IMR-90 (cell line): ENCODE data around the gene CELF6. TPM values are rescaled to one million over a fixed set of nuclear protein-coding genes. Genes with fewer than 3 reads are reported as not detected.

Experiments used
- ATAC-seq: fragments of 200-7000 bp; cut with Tn5 transposase; 2 replicates; pipeline ENCODE4 v1.9.1; 2020; ENCODE audit warnings: low read depth, mild to moderate bottlenecking, moderate library complexity
- BruUV-seq: library from RNA; stranded (reverse); fragments of 400-500 nt; replicated peaks from 2 replicates; lab custom pipeline; 2021; lab: Mats Ljungman, UMichigan
- CTCF ChIA-PET: fragments of 300-600 bp; formaldehyde crosslinking; extraction: SDS; loops from one replicate; lab custom pipeline; 2021; ENCODE audit warnings: antibody characterized with exemption; lab: Yijun Ruan, JAX
- POLR2A ChIA-PET: fragments of 300-600 bp; sonication (Branson Sonifier 250); formaldehyde crosslinking; loops from one replicate; lab custom pipeline; 2022; ENCODE audit warnings: antibody characterized with exemption; ENCODE audit not compliant: unreplicated experiment; lab: Charles Lee
- DNase-seq: peaks from one replicate; pipeline ENCODE4 v3.0.0; 2013
- H2AFZ ChIP-seq: replicated peaks from 2 replicates; pipeline ENCODE3; 2013; ENCODE audit warnings: low read length, mild to moderate bottlenecking; ENCODE audit not compliant: poor library complexity
- H2AK5ac ChIP-seq: 2 replicates; pipeline ENCODE4 v1.6.1; 2013; ENCODE audit warnings: low read depth, low read length, inconsistent platforms
- H2AK9ac ChIP-seq: replicated peaks from 2 replicates; pipeline ENCODE3; 2013; ENCODE audit warnings: mild to moderate bottlenecking, low read depth, low read length, moderate library complexity; ENCODE audit not compliant: poor library complexity
- H2BK120ac ChIP-seq: 2 replicates; pipeline ENCODE4 v1.6.1; 2013; ENCODE audit warnings: low read depth, low read length, inconsistent platforms
- H2BK15ac ChIP-seq: 3 replicates; pipeline ENCODE4 v1.6.1; 2013; ENCODE audit warnings: low read depth, low read length, inconsistent platforms
- H2BK20ac ChIP-seq: 2 replicates; pipeline ENCODE4 v1.6.1; 2013; ENCODE audit warnings: low read depth, mild to moderate bottlenecking, inconsistent platforms, low read length, moderate library complexity
- H2BK5ac ChIP-seq: 2 replicates; pipeline ENCODE4 v1.6.1; 2013; ENCODE audit warnings: mild to moderate bottlenecking, low read depth, low read length, inconsistent platforms; ENCODE audit not compliant: poor library complexity, severe bottlenecking
- H3K14ac ChIP-seq: replicated peaks from 2 replicates; pipeline ENCODE4 v1.6.1; 2013; ENCODE audit warnings: low read depth, low read length, inconsistent platforms
- H3K18ac ChIP-seq: 2 replicates; pipeline ENCODE4 v1.6.1; 2013; ENCODE audit warnings: low read depth, low read length, control low read depth
- H3K23ac ChIP-seq: 2 replicates; pipeline ENCODE4 v1.6.1; 2013; ENCODE audit warnings: low read depth, low read length, inconsistent platforms
- H3K27ac ChIP-seq: 2 replicates; pipeline ENCODE4 v1.5.1; 2013; ENCODE audit warnings: mild to moderate bottlenecking, control low read depth, low read length; ENCODE audit not compliant: insufficient read depth
- H3K27me3 ChIP-seq: 2 replicates; pipeline ENCODE4 v1.6.1; 2013; ENCODE audit warnings: low read length; ENCODE audit not compliant: control insufficient read depth, insufficient read depth
- H3K36me3 ChIP-seq: 2 replicates; pipeline ENCODE4 v1.6.1; 2013; ENCODE audit warnings: low read length, mixed read lengths; ENCODE audit not compliant: control insufficient read depth, insufficient read depth
- H3K4ac ChIP-seq: 2 replicates; pipeline ENCODE4 v1.6.1; 2013; ENCODE audit warnings: low read depth, low read length, inconsistent platforms
- H3K4me1 ChIP-seq: 2 replicates; pipeline ENCODE4 v1.6.1; 2013; ENCODE audit warnings: low read length, mixed read lengths; ENCODE audit not compliant: control insufficient read depth, insufficient read depth
- H3K4me2 ChIP-seq: 2 replicates; pipeline ENCODE4 v1.6.1; 2013; ENCODE audit warnings: low read depth, mild to moderate bottlenecking, control low read depth, low read length, moderate library complexity
- H3K4me3 ChIP-seq: 2 replicates; pipeline ENCODE4 v1.5.1; 2013; ENCODE audit warnings: low read depth, mild to moderate bottlenecking, control low read depth, low read length, moderate library complexity; ENCODE audit not compliant: insufficient read depth
- H3K56ac ChIP-seq: 2 replicates; pipeline ENCODE4 v1.6.1; 2013; ENCODE audit warnings: low read length, inconsistent platforms; ENCODE audit not compliant: insufficient read depth; ENCODE audit errors: extremely low read depth
- H3K79me1 ChIP-seq, 2 experiments: 2 replicates each; pipeline ENCODE4 v1.6.1; 2013; ENCODE audit warnings: low read length in 2 of 2, inconsistent platforms in 1 of 2, low read depth in 1 of 2
- H3K9ac ChIP-seq: 2 replicates; pipeline ENCODE4 v1.6.1; 2013; ENCODE audit warnings: low read depth, low read length, control low read depth
- H3K9me1 ChIP-seq: 2 replicates; pipeline ENCODE4 v1.6.1; 2013; ENCODE audit warnings: low read length, inconsistent platforms; ENCODE audit not compliant: insufficient read depth
- H3K9me3 ChIP-seq: 2 replicates; pipeline ENCODE4 v1.6.1; 2013; ENCODE audit warnings: low read length; ENCODE audit not compliant: control insufficient read depth, insufficient read depth
- H4K20me1 ChIP-seq: 2 replicates; pipeline ENCODE4 v1.6.1; 2013; ENCODE audit warnings: low read length, inconsistent platforms; ENCODE audit not compliant: insufficient read depth
- H4K5ac ChIP-seq: 2 replicates; pipeline ENCODE4 v1.6.1; 2013; ENCODE audit warnings: mild to moderate bottlenecking, low read depth, low read length, control low read depth
- H4K8ac ChIP-seq, 2 experiments: 2 replicates each; pipeline ENCODE4 v1.6.1; 2013; ENCODE audit warnings: low read depth in 2 of 2, low read length in 2 of 2, control low read depth in 1 of 2, inconsistent platforms in 1 of 2
- H4K91ac ChIP-seq: 2 replicates; pipeline ENCODE4 v1.6.1; 2013; ENCODE audit warnings: low read depth, low read length, inconsistent platforms; ENCODE audit not compliant: insufficient read depth
- BHLHE40 ChIP-seq: fragments of 150-350 bp; IDR thresholded peaks from 2 replicates; pipeline ENCODE4 v1.6.1; 2016; ENCODE audit warnings: mild to moderate bottlenecking, low read depth, low read length
- CEBPB ChIP-seq: IDR thresholded peaks from 2 replicates; pipeline ENCODE4 v1.6.1; 2012; ENCODE audit warnings: low read depth, low read length, improper control_type of control experiment
- CHD1 ChIP-seq: IDR thresholded peaks from 2 replicates; pipeline ENCODE4 v1.6.1; 2012; ENCODE audit warnings: low read depth, low read length, improper control_type of control experiment
- CTCF ChIP-seq: conservative IDR thresholded peaks from 2 replicates; pipeline ENCODE4 v1.5.1; 2012; ENCODE audit warnings: mild to moderate bottlenecking, low read depth, low read length, improper control_type of control experiment
- ELK1 ChIP-seq: fragments of 150-350 bp; IDR thresholded peaks from 2 replicates; pipeline ENCODE4 v1.6.1; 2016; ENCODE audit warnings: low read depth, mild to moderate bottlenecking, low read length, moderate library complexity, borderline replicate concordance
- FOS ChIP-seq: fragments of 150-350 bp; IDR thresholded peaks from 2 replicates; pipeline ENCODE4 v1.6.1; 2016; ENCODE audit warnings: low read depth, low read length
- MAFK ChIP-seq: IDR thresholded peaks from 2 replicates; pipeline ENCODE4 v1.6.1; 2012; ENCODE audit warnings: low read depth, low read length, improper control_type of control experiment
- MAZ ChIP-seq: IDR thresholded peaks from 2 replicates; pipeline ENCODE4 v1.6.1; 2012; ENCODE audit warnings: low read depth, mild to moderate bottlenecking, low read length, improper control_type of control experiment, moderate library complexity, borderline replicate concordance
- MXI1 ChIP-seq: IDR thresholded peaks from 2 replicates; pipeline ENCODE4 v1.6.1; 2012; ENCODE audit warnings: low read depth, mild to moderate bottlenecking, low read length, moderate library complexity, borderline replicate concordance
- NFE2L2 ChIP-seq: fragments of 150-350 bp; IDR thresholded peaks from 2 replicates; pipeline ENCODE4 v1.6.1; 2016; ENCODE audit warnings: low read depth, mild to moderate bottlenecking, low read length
- POLR2A ChIP-seq: IDR thresholded peaks from 2 replicates; pipeline ENCODE4 v1.6.1; 2012; ENCODE audit warnings: mild to moderate bottlenecking, low read depth, low read length
- RAD21 ChIP-seq: IDR thresholded peaks from 2 replicates; pipeline ENCODE4 v1.6.1; 2012; ENCODE audit warnings: low read length, improper control_type of control experiment
- RCOR1 ChIP-seq: IDR thresholded peaks from 2 replicates; pipeline ENCODE4 v1.6.1; 2012; ENCODE audit warnings: mild to moderate bottlenecking, low read length, improper control_type of control experiment; ENCODE audit not compliant: insufficient replicate concordance
- RFX5 ChIP-seq: IDR thresholded peaks from 2 replicates; pipeline ENCODE4 v1.8.0; 2012; ENCODE audit warnings: low read depth, mild to moderate bottlenecking, low read length, moderate library complexity
- SMC3 ChIP-seq: fragments of 150-350 bp; IDR thresholded peaks from 2 replicates; pipeline ENCODE4 v1.6.1; 2016; ENCODE audit warnings: low read depth, mild to moderate bottlenecking, antibody characterized with exemption, low read length, moderate library complexity
- USF2 ChIP-seq: fragments of 150-350 bp; IDR thresholded peaks from 2 replicates; pipeline ENCODE4 v1.6.1; 2017; ENCODE audit warnings: mild to moderate bottlenecking, antibody characterized with exemption, low read length, low read depth
- WGBS, 2 experiments: methylation state at CpG; one replicate each; pipeline versions ENCODE4 v1.1.5 to v1.1.7; 2013; ENCODE audit warnings: missing lambda C conversion rate in 2 of 2; ENCODE audit not compliant: insufficient read length in 1 of 2; ENCODE audit errors: extremely low coverage in 2 of 2; 5-methylcytosine and 5-hydroxymethylcytosine counted together
- dilution Hi-C: fragments of 300-500 bp; cut with HindIII; formaldehyde crosslinking; loops from one replicate; pipeline ENCODE4 v1.14.3; 2018; ENCODE audit warnings: low sequenced_read_pairs; ENCODE audit not compliant: unreplicated experiment
- in situ Hi-C: fragments of 300-500 bp; cut with MboI; formaldehyde crosslinking; loops from 3 replicates; pipeline ENCODE4 v1.14.3; 2019; ENCODE audit warnings: low sequenced_read_pairs, inconsistent platforms, mixed read lengths
- intact Hi-C: fragments of 100-400 bp; cut with micrococcal nuclease; formaldehyde crosslinking; loops from 2 replicates; pipeline ENCODE4 v1.10.0; 2022
- polyA plus RNA-seq, 3 experiments: library from polyadenylated mRNA; depleted of rRNA; stranded (reverse); fragments of >200 nt; gene quantifications; 2 replicates each; pipeline ENCODE4 v1.2.3, GENCODE V29; 2012; ENCODE audit warnings: low replicate concordance in 1 of 3
- total RNA-seq: library from RNA; depleted of rRNA; stranded (reverse); fragments of >200 nt; gene quantifications from 2 replicates; pipeline ENCODE4 v1.2.3, GENCODE V29; 2012

The CELF6 gene
- total and polyA plus RNA-seq, 2 of the 4 experiments (the other 2 are of a cell fraction): 0.07 TPM; not detected in 1

- no TSS peak for BruUV-seq
Observed at GRCh38 chr15:72289597-72290325, 30.2 kb downstream of the CELF6 start.

More at GRCh38 chr15:72289597-72290325, 30.2 kb downstream of the CELF6 start:
- Histone ChIP-seq H3K4me2 (no peak overlapping the region), H3K4ac (no peak overlapping the region), H3K79me1 (no peaks in the 10 kb centered on the region), H2AK5ac (no peak overlapping the region), H4K20me1 (no peaks in the 10 kb centered on the region), H4K8ac (no peak overlapping the region), H4K91ac (no peak overlapping the region), H4K5ac (no peak overlapping the region), H3K4me1 (no peaks in the 10 kb centered on the region), H2AFZ (no peak overlapping the region), H3K18ac (no peak overlapping the region), H2BK120ac (no peak overlapping the region), H2BK15ac (no peak overlapping the region), H3K4me3 (no peak overlapping the region), H3K27ac (no peak overlapping the region), H2BK5ac (no peak overlapping the region), H3K14ac (no peak overlapping the region), H3K9me1 (no peaks in the 10 kb centered on the region), H3K36me3 (no peaks in the 10 kb centered on the region), H3K9me3 (peaks cover 2% of the 10 kb centered on the region; the same call in 1 of the 2 replicates), H2BK20ac (no peak overlapping the region), H2AK9ac (no peak overlapping the region), H3K56ac (no peak overlapping the region), H3K23ac (no peak overlapping the region), H3K9ac (no peak overlapping the region), H3K27me3 (peaks cover 40% of the 10 kb centered on the region)
- CTCF ChIA-PET: no interaction called here
- DNase-seq (no peak), ATAC-seq (no peak)
- 75% methylated on average over 17 of the region's 52 CpGs; no CpG with 5 or more reads in 1 of the 2 experiments for WGBS, 2 experiments
- dilution Hi-C loops (no loop called here), in situ Hi-C loops (no loop called here), intact Hi-C loops (no loop called here)
- POLR2A ChIA-PET: no interaction called here
- TF ChIP-seq FOS (no peak), POLR2A (no peak), RCOR1 (no peak), RAD21 (no peak), CEBPB (no peak), MXI1 (no peak), RFX5 (no peak), MAZ (no peak), CTCF (no peak), CHD1 (no peak), NFE2L2 (no peak), BHLHE40 (no peak), USF2 (no peak), MAFK (no peak), SMC3 (no peak), ELK1 (no peak)
